ENCODE measurements around the gene PPP1R8. TPM values are rescaled to one million over a fixed set of nuclear protein-coding genes. Genes with fewer than 3 reads are reported as not detected.
"Not testable (repeated sequence)": the region's sequence is repeated elsewhere in the genome, so short reads cannot be mapped to it uniquely, and the experiment has no call there.

Gene PPP1R8
- total RNA-seq (2014; rRNA removed; shearing (Covaris generic); ENCODE audit: low replicate concordance): 41.8 and 44.6 TPM in 2 replicates

DNA sequence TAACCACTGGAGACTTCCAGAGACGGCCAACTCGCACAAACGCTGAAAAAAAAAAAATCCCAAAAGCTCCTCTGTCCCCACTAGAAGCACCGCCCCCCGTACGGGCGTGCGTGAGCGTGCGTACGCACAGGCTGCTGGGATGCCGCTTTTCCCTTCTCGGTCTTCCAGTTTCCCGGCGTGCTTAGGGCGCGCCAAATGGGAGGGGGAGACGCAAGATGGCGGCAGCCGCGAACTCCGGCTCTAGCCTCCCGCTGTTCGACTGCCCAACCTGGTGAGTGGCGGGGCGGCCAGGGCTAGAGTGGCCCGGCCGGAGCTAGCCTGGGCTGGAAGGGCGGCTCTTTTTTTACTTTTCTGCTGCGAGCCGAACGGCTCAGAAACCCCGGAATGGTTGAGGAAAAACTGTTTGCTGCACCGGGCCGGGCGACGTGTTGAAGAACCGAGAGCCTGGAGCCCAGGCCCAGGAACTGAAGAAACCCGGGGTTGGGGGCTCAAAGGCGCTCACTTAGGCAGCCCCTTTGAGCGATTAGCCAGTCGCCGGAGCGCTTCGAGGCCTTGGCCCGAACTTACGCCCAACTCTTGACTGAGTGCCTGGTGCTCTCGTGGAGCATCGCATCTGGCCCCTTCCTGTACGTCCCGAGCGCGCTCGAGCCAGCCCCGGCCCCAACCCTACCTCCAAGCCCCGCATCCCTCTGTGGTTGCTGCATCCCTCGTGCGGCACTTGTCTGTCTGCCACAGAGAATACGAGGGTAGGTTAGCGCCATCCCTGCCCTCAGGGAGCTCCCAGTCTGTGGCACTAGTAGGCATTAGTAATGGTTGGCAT is at the start of gene PPP1R8:
TSS of gene PPP1R8 (plus strand) at position 162 of the 820 bp plus-strand sequence. CDS start at position 216, 54 bp downstream.
- peak; percentile 93 for DNase-seq (ENCODE audit: low read depth)
- in situ Hi-C loops (cut with HindIII; ENCODE audit: low pct_unique_long_range_greater_than_20kb, low sequenced_read_pairs): no loop called here

DNA sequence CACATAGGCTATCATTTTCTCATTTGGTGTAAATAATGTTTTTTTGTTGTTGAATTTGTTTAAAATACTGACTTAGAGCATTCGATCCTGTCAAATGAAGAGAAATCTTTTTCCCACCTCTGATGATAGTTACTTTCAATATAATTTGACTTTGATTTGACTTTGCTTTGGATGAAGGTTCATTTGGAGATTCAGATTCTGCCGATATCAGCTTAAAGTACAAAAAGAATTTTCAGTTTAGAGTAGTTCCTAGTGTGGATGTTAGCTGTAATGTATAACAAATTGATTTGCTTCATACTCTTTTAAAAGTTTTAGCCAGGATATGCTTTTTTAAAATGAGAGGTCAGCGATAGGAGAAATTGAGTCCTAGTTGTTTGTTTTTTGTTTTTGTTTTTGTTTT is 47.6 kb upstream of the PPP1R8 start:
- no peak for DNase-seq (ENCODE audit: low read depth)
- in situ Hi-C loops (cut with HindIII; ENCODE audit: low pct_unique_long_range_greater_than_20kb, low sequenced_read_pairs): no loop called here

DNA sequence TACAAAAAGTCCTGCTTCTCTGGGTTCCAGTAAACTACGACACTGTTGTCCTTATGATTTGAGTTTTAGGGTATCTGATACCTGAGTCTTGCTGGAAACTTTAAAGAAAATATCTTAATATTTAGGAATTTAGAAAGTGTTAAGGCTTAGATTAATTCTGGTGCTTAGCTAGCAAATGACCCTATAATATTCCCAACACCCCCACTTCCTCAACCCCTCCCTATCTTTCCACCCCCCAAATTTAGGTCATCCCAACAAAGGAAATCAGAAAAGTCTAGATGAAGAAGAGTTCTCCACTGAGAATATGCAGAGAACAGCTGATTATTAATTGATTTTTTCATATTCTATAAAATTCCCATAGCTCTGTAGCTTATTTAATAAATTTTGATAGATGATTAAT is 45.9 kb upstream of the PPP1R8 start:
- DNase-seq (ENCODE audit: low read depth): no peak
- in situ Hi-C loops (cut with HindIII; ENCODE audit: low pct_unique_long_range_greater_than_20kb, low sequenced_read_pairs): no loop called here

DNA sequence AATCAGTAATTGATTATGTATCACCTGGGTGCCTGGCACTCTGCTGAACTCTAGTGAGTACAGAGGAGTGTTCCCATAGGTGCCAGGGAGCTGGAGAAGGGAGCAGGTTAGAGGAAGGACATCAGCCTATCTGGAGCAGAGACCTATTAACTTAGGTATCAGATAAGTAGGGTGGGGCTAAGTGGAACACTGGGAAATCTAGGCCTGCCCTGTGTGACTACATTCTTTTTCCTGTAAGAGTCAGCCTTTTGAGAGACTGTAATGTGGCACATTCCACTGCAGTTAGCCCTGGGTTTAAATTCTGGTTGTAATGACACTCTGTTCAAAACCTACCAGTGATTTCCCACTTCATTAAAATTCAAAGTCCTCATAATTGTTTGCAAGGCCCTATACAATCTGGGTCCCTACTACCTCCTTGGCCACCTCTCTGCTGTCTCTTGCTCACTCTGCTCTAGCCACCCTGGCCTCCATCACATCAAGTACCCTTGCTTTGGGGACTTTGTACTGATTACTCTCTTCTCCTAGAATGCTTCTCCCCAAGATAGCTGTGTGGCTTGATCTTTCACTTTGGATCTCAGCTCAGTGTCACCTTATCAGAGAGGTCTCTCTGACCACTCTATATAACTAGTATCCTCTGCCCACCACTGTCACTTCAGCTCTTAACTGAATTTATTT is 44.7 kb upstream of the PPP1R8 start:
- no peak for DNase-seq (ENCODE audit: low read depth)
- in situ Hi-C loops (cut with HindIII; ENCODE audit: low pct_unique_long_range_greater_than_20kb, low sequenced_read_pairs): no loop called here

DNA sequence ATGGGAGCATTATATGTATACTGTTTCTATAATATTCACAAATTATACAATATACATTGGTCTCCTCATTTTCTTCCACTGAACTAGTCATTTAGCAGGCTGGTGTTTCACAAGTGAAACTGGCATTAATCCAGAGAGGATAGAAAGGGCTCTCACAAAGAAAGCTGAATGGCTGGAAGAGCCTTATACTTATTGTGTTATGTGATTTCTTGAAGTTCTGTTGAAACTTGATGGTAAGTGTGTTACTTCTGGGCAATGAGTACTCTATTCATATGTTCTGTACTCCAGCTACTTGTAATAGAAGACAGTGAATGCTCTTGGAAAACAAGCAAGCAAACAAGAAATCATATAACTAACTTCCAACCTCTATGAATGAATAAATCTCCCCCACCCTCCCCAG is 42.7 kb upstream of the PPP1R8 start:
- no peak for DNase-seq (ENCODE audit: low read depth)
- in situ Hi-C loops (cut with HindIII; ENCODE audit: low pct_unique_long_range_greater_than_20kb, low sequenced_read_pairs): no loop called here

DNA sequence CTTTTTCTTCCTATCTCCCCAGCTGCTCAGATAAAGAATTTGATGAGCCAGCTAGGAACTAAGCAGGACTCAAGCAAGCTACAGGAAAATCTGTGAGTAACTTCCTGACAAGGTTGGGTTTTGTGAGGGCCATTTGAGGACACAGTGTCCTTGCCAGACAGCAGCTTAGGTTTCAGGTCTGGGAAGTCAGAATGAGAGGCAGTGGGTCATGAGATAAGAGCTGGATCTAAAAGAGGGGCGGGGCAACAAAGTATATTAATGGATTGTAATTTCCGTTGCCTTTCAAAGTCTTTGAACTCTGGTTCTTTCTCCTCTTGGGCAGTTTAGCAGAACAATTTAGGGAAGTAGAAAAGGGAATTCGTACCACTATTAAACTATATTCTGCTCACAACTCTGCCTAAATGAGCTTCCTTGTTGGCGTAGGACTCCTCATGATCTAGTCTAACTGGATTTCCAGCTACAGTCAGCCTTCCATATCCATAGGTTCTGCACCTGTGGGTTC is 41.0 kb upstream of the PPP1R8 start:
- no peak for DNase-seq (ENCODE audit: low read depth)

DNA sequence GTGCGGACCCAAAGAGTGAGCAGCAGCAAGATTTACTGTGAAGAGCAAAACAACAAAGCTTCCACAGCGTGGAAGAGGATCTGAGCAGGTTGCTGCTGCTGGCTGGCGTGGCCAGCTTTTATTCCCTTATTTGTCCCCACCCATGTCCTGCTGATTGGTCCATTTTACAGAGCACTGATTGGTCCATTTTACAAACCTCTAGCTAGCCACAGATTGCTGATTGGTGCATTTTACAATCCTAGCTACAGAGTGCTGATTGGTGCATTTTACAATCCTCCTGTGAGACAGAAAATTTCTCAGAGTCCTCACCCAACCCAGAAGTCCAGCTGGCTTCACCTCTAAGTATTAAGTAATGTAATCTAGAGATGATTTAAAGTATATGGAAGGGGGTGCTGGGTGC is 40.3 kb upstream of the PPP1R8 start:
- in situ Hi-C loops (cut with HindIII; ENCODE audit: low pct_unique_long_range_greater_than_20kb, low sequenced_read_pairs); DNase-seq (ENCODE audit: low read depth): not testable (repeated sequence)

More for the DNA sequence above, 41.0 kb upstream of the PPP1R8 start:
- in situ Hi-C loops (cut with HindIII; ENCODE audit: low pct_unique_long_range_greater_than_20kb, low sequenced_read_pairs): no loop called here

DNA sequence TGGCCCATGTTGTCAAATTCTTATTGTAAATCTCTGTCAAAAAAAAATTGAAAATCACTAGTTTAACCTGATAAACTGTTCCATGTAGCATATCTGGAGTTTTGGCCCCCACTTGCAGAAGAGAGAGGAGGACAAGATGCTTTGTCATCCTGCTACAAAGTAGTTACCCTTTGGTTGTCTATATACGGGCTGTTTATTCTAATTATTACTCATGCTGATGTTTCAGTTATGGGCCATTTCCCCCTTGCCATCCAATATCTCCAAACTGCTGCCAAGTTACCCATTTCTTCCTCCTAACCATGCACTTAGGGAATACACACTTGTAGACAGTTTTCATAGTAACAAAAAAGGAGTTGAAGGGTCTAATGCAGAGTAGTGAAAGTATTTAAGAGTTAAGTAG is 35.0 kb upstream of the PPP1R8 start:
- peak; percentile 16 for DNase-seq (ENCODE audit: low read depth)
- in situ Hi-C loops (cut with HindIII; ENCODE audit: low pct_unique_long_range_greater_than_20kb, low sequenced_read_pairs): no loop called here

DNA sequence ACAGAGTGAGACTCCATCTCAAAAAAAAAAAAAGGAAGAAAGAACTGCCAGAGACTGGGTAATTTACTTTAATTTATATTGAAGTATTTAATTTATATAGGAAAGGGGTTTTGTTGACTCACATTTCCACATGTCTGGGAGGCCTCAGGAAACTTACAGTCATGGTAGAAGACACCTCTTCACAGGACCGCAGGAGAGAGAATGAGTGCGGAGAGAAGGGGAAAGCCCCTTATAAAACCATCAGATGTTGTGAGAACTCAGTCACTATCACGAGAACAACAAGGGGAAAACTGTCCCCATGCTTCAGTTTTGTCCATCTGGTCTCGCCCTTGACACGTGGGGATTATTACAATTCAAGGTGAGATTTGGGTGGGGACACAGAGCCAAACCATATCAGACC is 25.8 kb upstream of the PPP1R8 start:
- no peak for DNase-seq (ENCODE audit: low read depth)
- in situ Hi-C loops (cut with HindIII; ENCODE audit: low pct_unique_long_range_greater_than_20kb, low sequenced_read_pairs): no loop called here

DNA sequence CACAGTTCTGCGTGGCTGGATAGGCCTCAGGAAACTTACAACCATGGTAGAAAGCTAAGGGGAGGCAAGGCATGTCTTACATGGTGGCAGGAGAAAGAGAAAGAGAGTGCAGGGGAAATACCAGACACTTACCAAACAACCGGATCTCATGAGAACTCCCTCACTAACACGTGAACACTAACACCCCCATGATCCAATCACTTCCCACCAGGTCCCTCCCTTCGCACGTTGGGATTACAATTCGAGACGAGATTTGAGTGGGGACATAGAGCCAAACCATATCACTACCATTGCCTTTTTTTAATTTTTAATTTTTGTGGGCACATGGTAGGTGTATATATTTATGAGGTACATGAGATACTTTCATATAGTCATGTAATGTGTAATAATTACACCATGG is 23.8 kb upstream of the PPP1R8 start:
- DNase-seq (ENCODE audit: low read depth): no peak
- in situ Hi-C loops (cut with HindIII; ENCODE audit: low pct_unique_long_range_greater_than_20kb, low sequenced_read_pairs): no loop called here

DNA sequence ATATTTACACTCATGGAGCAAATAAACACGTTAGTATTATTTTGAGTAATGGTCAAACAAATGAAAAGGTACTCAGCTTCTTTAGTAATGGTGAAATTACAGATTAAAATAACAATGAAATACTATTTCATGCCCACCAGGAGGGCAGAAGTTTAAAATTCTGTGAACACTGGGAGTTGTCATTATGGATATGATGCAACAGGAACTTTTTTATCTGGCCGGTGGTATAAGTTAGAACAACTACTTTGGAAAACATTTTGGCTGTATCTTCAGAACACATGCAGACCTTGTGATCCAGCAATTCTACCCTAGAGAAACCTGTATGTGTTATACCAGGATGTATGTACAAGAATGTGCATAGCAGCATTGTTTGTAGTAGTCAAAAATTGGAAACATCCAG is 23.2 kb upstream of the PPP1R8 start:
- in situ Hi-C loops (cut with HindIII; ENCODE audit: low pct_unique_long_range_greater_than_20kb, low sequenced_read_pairs): no loop called here

DNA sequence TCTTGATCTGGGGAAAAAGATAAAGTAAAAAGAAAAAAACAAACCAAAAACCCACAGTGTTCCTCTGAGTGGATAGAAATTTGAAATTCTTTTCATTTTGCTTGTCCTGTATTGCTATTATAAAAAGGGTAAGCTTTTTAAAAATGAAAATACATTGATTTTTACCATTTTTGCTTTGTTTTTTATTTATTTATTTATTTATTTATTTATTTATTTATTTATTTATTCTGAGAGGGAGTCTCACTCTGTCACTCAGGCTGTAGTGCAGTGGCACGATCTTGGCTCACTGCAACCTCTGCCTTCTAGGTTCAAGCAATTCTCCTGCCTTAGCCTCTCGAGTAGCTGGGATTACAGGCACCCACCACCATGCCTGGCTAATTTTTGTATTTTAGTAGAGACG is 22.5 kb upstream of the PPP1R8 start:
- in situ Hi-C loops (cut with HindIII; ENCODE audit: low pct_unique_long_range_greater_than_20kb, low sequenced_read_pairs); DNase-seq (ENCODE audit: low read depth): not testable (repeated sequence)

More for the DNA sequence above, 23.2 kb upstream of the PPP1R8 start:
- no peak for DNase-seq (ENCODE audit: low read depth)

DNA sequence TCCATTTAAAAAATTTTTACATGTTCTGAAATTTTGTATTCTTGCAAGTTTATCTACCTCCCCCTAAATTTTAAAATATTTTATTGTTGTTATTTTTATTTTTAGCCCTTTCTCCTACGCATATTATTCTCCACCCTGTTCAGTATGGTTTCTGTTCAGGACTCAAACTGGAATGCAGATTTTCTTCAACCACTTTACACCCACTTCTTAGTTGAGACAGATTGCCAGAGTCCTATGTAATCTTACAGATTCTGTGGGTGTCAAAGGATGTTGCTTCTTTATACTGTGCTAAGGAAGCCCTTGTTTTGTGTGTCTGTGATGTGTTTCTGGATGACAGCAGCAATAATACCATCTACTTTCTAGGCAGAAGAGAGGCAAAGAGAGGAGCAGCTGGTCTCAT is 20.7 kb upstream of the PPP1R8 start:
- in situ Hi-C loops (cut with HindIII; ENCODE audit: low pct_unique_long_range_greater_than_20kb, low sequenced_read_pairs): no loop called here
- DNase-seq (ENCODE audit: low read depth): no peak

DNA sequence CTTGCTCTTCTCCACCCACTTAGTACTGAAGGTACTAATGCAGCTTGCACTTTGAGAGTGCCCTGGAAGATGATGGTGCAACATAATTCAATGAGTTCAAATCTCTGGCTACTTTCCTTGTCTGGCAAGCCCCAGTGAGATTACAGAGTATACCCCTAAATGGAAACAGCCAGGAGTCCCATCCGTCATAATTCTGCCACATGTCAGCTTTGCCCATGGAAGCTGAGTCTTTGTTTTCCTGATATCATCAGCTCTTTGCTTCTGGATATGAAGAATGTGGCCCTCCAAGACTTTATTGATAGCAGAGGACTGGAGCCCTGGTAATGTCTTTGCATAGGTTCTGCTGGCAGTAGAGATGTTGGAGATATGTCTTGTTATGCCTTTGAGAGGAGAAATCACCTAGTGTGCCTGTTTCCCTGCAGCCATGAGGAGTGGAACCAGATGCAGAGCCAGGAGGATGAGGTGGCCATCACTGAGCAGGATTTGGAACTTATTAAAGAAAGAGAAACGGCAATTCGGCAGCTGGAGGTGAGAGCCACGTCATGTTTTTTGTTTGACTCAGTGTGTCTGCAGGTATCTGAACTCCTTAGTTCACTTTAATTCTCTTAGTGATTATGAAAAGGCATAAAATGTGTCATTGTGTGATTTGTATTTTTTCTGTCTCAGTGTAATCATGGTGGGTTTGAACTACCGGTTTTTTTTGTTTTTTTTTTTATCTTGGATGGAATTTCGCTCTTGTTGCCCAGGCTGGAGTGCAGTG is 18.7 kb upstream of the PPP1R8 start:
- in situ Hi-C loops (cut with HindIII; ENCODE audit: low pct_unique_long_range_greater_than_20kb, low sequenced_read_pairs): no loop called here
- no peak for DNase-seq (ENCODE audit: low read depth)

DNA sequence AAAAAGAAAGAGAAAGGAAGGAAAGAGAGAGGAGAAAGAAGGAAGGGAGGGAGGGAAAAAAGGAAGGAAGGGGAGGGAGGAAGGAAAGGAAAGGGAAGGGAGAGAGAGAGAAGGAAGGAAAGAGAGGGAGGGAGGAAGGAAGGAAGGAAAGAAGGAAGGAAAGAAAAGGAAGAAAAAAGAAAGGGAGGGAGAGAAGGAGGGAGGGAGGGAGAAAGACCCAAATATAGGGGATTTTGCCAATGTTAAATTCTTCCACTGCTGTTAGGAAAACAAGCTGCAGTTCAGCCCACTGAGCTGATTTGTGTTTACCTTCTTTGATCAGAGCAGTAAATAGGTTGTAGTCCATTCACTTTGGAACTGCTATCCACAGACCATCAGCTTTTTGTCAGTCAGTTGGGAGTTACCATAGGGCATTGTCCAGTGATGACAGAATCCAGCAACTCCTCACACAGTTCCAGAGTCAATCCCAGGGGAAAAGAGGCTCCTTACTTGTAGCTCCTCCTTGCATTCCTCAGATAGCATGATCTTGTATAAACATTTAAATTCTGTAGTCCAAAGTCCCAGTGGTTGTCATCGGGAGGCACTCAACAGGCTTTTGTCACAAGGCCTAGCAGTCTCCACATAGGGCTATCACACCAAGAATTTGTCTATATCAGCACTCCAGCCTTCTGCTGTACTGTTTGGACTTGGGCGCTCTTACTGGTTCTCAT is 13.5 kb upstream of the PPP1R8 start:
- in situ Hi-C loops (cut with HindIII; ENCODE audit: low pct_unique_long_range_greater_than_20kb, low sequenced_read_pairs): no loop called here
- DNase-seq (ENCODE audit: low read depth): peak; percentile 77

DNA sequence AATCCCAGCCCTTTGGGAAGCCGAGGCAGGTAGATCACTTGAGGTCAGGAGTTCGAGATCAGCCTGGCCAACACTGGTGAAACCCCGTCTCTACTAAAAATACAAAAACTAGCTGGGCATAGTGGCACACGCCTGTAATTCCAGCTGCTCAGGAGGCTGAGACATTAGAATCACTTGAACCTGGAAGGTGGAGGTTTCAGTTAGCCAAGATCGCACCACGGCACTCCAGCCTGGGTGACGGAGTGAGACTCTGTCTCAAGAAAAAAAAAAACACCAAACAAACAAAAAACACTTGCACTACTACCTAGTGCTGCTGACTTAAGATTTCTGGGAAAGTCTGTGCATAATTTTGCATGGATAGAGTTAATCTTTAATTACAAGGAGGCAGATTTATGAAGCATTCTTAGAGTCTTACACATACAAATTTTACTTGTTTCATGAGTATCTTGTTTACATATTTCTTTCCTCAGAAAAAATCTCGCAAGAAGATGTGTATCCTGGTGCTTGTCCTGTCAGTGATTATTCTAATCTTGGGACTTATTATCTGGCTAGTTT is 8.7 kb upstream of the PPP1R8 start:
- in situ Hi-C loops (cut with HindIII; ENCODE audit: low pct_unique_long_range_greater_than_20kb, low sequenced_read_pairs): no loop called here
- DNase-seq (ENCODE audit: low read depth): no peak

DNA sequence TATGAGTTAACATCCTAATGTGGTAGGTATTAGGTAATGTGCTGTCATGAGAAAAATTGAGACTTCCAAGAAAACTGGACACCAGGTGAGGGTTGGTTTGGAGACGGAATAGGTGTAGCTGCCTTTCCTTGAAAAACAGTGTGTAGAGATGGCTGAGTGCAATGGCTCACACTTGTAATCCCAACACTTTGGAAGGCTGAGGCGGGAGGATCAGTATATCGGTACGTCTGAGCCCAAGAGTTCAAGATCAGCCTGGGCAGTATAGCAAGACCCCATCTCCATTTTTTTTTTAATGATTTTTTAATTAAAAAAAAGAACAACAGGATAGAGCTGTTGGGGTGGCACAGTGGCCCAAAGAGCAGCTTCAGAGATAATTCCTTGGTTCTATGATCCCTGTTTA is 6.8 kb upstream of the PPP1R8 start:
- DNase-seq (ENCODE audit: low read depth): no peak
- in situ Hi-C loops (cut with HindIII; ENCODE audit: low pct_unique_long_range_greater_than_20kb, low sequenced_read_pairs): no loop called here

DNA sequence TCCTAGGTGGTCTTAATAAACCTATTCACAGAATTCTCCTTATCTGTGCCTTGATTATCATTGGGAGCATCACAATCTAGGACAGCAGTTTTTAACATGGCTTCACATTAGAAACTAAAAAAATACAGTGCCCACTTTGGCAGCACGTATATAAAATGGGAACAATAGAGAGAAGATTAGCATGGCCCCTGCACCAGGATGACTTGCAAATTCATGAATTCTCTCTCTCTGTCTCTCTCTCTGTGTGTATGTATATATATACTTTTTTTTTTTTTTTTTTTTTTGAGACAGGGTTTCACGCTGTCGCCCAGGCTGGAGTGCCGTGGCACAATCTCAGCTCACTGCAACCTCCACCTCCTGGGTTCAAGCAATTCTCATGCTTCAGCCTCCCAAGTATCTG is 6.2 kb upstream of the PPP1R8 start:
- DNase-seq (ENCODE audit: low read depth): no peak
- in situ Hi-C loops (cut with HindIII; ENCODE audit: low pct_unique_long_range_greater_than_20kb, low sequenced_read_pairs): no loop called here

All from Caki2 (cell line).